ENCODE measurements around the gene ZNF282. TPM values are rescaled to one million over a fixed set of nuclear protein-coding genes. Genes with fewer than 3 reads are reported as not detected.

The ZNF282 gene
- 30.4 and 49.5 TPM in 2 replicates for total RNA-seq

DNA sequence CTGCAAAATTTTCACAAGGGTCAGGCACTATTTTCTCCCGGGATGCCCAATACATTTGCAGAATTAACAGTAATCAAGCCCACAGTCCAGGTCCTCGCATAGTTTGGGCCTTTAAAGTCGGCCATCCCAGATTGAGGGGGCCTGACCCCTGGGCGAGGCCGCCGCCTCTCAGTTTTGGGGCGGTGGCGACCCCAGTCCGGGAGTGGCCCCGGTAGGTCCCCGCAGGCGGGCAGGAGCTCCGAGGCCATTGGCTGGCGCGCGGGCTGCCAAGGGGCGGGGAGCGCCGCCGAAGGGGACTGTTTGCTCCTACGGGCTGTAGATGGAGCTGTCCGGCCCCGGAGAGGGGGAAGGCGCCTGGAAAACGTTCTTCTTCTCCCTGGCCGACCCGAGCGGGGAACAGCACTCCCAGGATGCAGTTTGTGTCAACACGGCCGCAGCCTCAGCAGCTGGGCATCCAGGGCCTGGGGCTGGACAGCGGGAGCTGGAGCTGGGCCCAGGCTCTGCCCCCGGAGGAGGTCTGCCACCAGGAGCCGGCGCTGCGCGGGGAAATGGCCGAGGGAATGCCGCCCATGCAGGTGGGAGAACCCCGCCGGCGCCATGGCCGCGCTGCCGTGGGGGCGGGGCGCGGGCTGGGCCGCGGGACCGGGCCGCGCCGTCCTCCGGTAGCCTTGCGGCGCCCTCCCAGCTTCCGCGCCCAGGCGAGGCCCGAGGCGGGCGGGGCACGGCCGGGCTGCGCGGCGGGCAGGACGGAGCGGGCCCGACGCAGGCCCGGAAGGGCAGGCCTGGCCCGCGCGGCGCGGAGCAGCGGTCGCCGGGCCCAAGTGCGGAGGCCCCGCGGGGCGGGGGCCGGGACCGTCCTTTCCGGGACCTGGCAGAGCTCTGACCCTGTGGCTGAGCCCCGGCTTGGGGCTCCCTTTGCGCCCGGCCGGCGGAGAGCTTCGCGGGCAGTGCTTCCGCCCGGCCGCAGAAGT, at the start of gene ZNF282:
Gene ZNF282 (plus strand): TSS at position 367 of the 971 bp plus-strand sequence. CDS start 44 bp downstream, at position 411.

DNA sequence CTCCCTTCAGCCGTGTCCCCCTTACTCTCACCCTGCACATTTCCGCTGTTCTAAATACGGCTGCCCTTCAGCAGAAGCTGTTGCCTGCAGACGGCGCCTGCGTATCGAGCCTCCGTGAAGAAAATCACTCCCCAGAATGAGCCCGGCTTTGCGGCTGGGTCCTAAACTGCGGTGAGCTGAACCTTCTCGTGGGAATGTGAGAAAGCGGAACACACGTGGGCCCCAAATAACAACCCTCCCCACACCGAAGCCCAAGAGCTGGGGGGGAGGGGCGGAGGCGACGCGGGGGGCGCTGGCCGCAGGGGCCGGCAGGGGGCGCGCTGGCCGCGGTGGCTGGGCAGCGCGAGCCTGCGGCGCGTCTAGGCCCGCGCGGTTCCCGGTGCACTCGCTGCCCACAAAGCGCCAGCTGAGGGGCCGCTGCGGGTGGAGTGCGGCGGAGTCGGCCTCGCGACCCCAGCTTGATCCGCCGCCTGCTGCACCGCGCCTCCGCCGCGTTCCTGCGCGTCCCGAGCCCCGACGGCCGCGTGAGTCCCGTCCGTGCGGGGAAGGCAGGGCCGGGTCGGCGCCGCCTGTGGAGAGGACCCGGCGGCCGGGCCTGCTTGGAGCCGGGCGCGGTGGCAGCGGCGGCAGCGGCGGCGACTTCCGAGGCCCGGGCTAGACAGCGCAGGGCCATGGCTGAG, 48.1 kb upstream of the ZNF282 start, which contains the start of gene ZNF398:
Gene ZNF398 (plus strand): TSS at position 382 of the 680 bp plus-strand sequence. CDS start 290 bp downstream, at position 672.

DNA sequence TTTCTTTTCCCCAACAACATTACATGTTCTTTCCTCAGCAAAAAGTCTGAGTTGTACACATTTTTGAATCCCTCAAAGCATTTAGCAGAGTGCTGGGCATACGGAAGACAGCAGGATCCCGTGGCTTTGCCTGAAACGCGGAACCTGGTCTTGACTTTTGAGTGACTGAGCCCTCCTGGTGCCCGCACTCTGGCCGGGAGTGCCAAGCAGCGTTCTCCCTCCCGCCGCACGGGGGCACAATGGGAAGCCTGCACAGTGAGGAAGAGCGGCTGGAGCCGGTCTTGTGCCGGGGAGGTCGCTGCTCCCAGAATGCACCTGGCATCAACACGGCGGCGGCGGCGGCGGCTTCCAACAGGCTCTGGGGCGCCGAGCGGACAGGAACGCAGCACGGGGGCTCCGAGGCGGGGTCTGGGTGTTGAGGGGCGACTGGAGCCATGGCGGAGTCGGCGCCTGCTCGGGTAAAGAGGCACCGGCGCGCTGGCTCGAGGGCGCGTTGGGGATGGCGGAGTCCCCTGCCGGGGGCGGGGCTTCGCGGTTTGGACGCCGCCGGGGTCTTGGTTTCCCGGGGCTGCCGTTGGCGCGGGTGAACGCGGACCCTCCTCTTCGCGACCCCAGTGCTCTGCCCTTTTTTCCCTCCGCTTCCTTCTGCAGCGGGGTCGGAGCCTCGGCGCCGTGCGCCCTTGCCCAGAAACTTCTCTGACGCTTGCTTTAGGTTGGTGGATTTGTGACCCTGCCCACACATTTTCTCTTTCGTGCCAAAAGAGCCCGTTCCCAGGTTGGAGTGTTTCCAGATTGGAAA, 44.2 kb downstream of the ZNF282 start, which contains the start of gene ZNF212:
Gene ZNF212 (plus strand): TSS at position 307 of the 799 bp plus-strand sequence. CDS start 128 bp downstream, at position 435.

GRCh38 chr7:149261829-149262617, 66.7 kb downstream of the ZNF282 start, which contains the start of gene ZNF783:
Gene ZNF783 (plus strand): TSS chr7:149262196. CDS start chr7:149262334, 138 bp downstream.

Other genes starting within 250 kb of the ZNF282 start
- 298 and 531 TPM in 2 replicates for gene PDIA4, start 167.0 kb upstream of the ZNF282 start, total RNA-seq
- 6.5 and 17.4 TPM in 2 replicates for gene ZNF786, start 104.8 kb upstream of the ZNF282 start, total RNA-seq
- 4.4 and 5.3 TPM in 2 replicates for gene ZNF425, start 69.2 kb upstream of the ZNF282 start, total RNA-seq
- 15.4 and 28.7 TPM in 2 replicates for gene ZNF398, start 48.1 kb upstream of the ZNF282 start, total RNA-seq
- gene ZNF212, start 44.1 kb downstream of the ZNF282 start, total RNA-seq: 6.5 and 9.0 TPM in 2 replicates
- 9.9 and 14.5 TPM in 2 replicates for gene ZNF783, start 66.7 kb downstream of the ZNF282 start, total RNA-seq

Data from nasal cavity respiratory epithelium epithelial cell of viscerocranial mucosa (primary cell).